Rectal smooth muscle tissue (tissue), 1 donor: ENCODE data around the gene AREL1.

Experiments
- H3K27ac ChIP-seq: one replicate; pipeline ENCODE4 v1.7.0; 2013; ENCODE audit warnings: low read depth, low read length, inconsistent platforms
- H3K27me3 ChIP-seq: one replicate; pipeline ENCODE4 v1.7.0; 2013; ENCODE audit warnings: low read length; ENCODE audit not compliant: control insufficient read depth, insufficient read depth
- H3K36me3 ChIP-seq: one replicate; pipeline ENCODE4 v1.7.0; 2013; ENCODE audit warnings: low read length; ENCODE audit not compliant: control insufficient read depth, insufficient read depth
- H3K4me1 ChIP-seq: one replicate; pipeline ENCODE4 v1.7.0; 2013; ENCODE audit warnings: low read length; ENCODE audit not compliant: control insufficient read depth, insufficient read depth
- H3K4me3 ChIP-seq: one replicate; pipeline ENCODE4 v1.7.0; 2013; ENCODE audit warnings: low read length
- H3K9ac ChIP-seq: one replicate; pipeline ENCODE4 v1.7.0; 2013; ENCODE audit warnings: low read length

Gene AREL1

GRCh38 chr14:74693191-74693590 lies 19.7 kb downstream of the AREL1 start:
- Histone ChIP-seq H3K27me3 (no peaks in the 10 kb centered on the region), H3K4me3 (no peak overlapping the region), H3K9ac (no peak overlapping the region), H3K27ac (no peak overlapping the region), H3K36me3 (no peaks in the 10 kb centered on the region), H3K4me1 (no peaks in the 10 kb centered on the region)

GRCh38 chr14:74691456-74691855 lies 21.4 kb downstream of the AREL1 start:
- peaks cover 4% of the 10 kb centered on the region for H3K36me3 ChIP-seq
- H3K27me3 ChIP-seq: no peaks in the 10 kb centered on the region
- no peaks in the 10 kb centered on the region for H3K4me1 ChIP-seq
- H3K9ac ChIP-seq: no peak overlapping the region
- H3K4me3 ChIP-seq: no peak overlapping the region
- H3K27ac ChIP-seq: no peak overlapping the region

DNA sequence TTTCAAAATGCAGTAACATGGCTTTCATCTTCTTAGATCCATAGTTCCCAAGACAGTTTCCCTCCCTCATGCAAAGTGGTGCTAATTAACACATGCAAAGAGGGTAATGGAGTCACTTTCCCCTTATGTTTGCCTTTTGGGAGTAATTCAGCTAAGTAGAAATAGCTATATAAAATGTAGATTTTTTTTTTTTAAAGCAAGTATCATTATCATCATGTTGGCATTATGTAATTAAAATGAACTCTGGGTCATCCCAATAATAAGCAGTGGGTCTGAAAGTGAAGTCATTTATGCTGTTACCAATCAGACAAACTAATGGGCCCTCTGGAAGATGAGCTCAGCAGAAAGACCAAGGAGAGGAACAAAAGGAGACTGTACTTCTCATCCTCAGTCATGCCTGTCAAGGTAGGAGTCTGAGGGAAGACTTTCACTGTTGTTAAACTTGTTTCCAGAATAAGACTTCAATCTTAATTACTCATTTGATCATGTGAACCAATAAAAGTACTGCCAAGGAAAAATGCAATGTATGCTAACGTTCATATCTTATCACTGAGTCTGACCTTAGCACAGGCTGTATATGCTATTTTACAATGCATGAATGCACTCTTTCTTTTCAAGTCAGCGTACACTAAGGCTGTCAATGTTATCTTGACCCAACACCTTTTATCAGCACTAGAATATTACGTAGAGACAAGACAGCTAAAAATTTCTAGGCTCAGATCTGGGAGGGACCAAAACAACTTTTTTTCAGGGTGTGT lies 26.8 kb downstream of the AREL1 start:
- no peaks in the 10 kb centered on the region for H3K4me1 ChIP-seq
- peaks cover 12% of the 10 kb centered on the region for H3K36me3 ChIP-seq
- no peaks in the 10 kb centered on the region for H3K27me3 ChIP-seq
- H3K27ac ChIP-seq: no peak overlapping the region
- H3K4me3 ChIP-seq: no peak overlapping the region
- H3K9ac ChIP-seq: no peak overlapping the region

DNA sequence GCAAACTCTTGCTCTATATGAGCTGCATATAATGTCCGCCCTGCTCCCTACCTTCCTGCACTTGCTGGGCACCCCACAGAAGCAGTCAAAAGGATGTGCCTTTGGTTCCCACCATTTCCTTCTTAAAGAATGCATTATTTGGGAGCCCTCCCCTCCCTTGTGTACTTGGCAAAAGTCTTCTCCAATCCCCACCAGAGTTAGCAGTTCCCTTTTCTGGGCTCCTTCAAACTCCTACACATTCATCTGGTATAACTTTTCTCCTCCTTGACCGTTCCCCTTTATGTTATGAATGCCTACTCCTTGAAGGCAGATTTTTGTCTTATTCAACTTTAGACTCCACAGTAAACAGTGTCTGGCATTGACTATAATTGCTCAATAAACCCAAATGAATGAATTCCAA lies 27.8 kb downstream of the AREL1 start:
- no peak overlapping the region for H3K9ac ChIP-seq
- H3K27ac ChIP-seq: no peak overlapping the region
- H3K4me3 ChIP-seq: no peak overlapping the region
- no peaks in the 10 kb centered on the region for H3K27me3 ChIP-seq
- no peaks in the 10 kb centered on the region for H3K4me1 ChIP-seq
- peaks cover 12% of the 10 kb centered on the region for H3K36me3 ChIP-seq

- Histone ChIP-seq H3K4me1 (no peaks in the 10 kb centered on the region), H3K27me3 (no peaks in the 10 kb centered on the region), H3K36me3 (peaks cover 12% of the 10 kb centered on the region), H3K27ac (no peak overlapping the region), H3K4me3 (no peak overlapping the region), H3K9ac (no peak overlapping the region)
These were observed 28.4 kb downstream of the AREL1 start for GRCh38 chr14:74684434-74684833.

- Histone ChIP-seq H3K4me3 (no peak overlapping the region), H3K9ac (no peak overlapping the region), H3K27me3 (no peaks in the 10 kb centered on the region), H3K27ac (no peak overlapping the region), H3K4me1 (no peaks in the 10 kb centered on the region), H3K36me3 (peaks cover 12% of the 10 kb centered on the region)
These were observed 29.5 kb downstream of the AREL1 start for GRCh38 chr14:74683406-74683805.

GRCh38 chr14:74682169-74682952 lies 30.5 kb downstream of the AREL1 start:
- Histone ChIP-seq H3K36me3 (peaks cover 12% of the 10 kb centered on the region), H3K4me3 (no peak overlapping the region), H3K4me1 (no peaks in the 10 kb centered on the region)

GRCh38 chr14:74675219-74675618 lies 37.7 kb downstream of the AREL1 start:
- H3K36me3 ChIP-seq: peaks cover 15% of the 10 kb centered on the region
- no peak overlapping the region for H3K27ac ChIP-seq
- no peak overlapping the region for H3K4me3 ChIP-seq
- no peaks in the 10 kb centered on the region for H3K4me1 ChIP-seq
- H3K27me3 ChIP-seq: no peaks in the 10 kb centered on the region
- H3K9ac ChIP-seq: no peak overlapping the region

More at GRCh38 chr14:74682169-74682952, 30.5 kb downstream of the AREL1 start:
- Histone ChIP-seq H3K9ac (no peak overlapping the region), H3K27me3 (no peaks in the 10 kb centered on the region), H3K27ac (no peak overlapping the region)

DNA sequence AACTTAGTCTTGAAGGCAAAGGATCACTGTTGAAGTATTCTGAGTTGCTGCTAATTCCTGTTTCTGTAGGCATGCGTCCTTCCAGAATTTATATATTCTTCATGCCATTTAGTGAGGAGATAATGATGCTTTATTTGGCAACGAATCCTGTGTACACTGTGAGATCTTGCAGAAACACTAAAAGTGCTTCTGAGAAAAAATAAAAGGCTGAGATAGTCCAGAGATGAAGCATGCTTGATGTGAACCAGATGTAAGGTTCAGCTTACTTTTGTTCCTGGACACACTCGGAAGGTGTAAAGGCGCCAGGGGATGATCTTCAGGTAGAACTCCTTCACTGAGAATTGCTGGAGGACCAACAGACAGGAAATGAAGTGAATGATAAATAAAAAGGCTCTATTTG lies 39.1 kb downstream of the AREL1 start:
- Histone ChIP-seq H3K9ac (no peak overlapping the region), H3K27me3 (no peaks in the 10 kb centered on the region), H3K36me3 (peaks cover 20% of the 10 kb centered on the region), H3K4me3 (no peak overlapping the region), H3K4me1 (no peaks in the 10 kb centered on the region), H3K27ac (no peak overlapping the region)

DNA sequence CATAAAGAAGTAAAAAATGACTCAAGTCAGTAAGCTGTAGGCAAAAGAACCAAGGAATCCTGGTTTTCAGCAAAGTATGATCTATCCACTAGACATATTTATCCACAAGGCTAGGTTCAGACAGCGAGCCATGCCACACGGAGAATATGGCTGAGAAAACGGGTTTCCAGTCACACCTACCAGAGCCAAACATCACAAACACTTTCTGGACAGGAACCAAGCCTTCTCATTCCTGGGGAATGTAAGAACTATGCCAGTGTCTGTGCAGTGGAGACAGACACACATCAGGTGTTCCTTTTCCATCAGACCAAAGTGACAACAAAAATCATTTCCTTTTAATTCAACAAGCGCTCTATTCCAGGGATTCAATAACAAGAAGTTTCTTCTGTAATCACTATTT lies 41.1 kb downstream of the AREL1 start:
- no peaks in the 10 kb centered on the region for H3K27me3 ChIP-seq
- no peaks in the 10 kb centered on the region for H3K4me1 ChIP-seq
- no peak overlapping the region for H3K27ac ChIP-seq
- H3K36me3 ChIP-seq: peaks cover 30% of the 10 kb centered on the region
- H3K4me3 ChIP-seq: no peak overlapping the region
- no peak overlapping the region for H3K9ac ChIP-seq

- Histone ChIP-seq H3K4me3 (no peak overlapping the region), H3K36me3 (peaks cover 28% of the 10 kb centered on the region), H3K9ac (no peak overlapping the region), H3K4me1 (no peaks in the 10 kb centered on the region), H3K27me3 (no peaks in the 10 kb centered on the region), H3K27ac (no peak overlapping the region)
These were observed 42.0 kb downstream of the AREL1 start for GRCh38 chr14:74670726-74671411.

DNA sequence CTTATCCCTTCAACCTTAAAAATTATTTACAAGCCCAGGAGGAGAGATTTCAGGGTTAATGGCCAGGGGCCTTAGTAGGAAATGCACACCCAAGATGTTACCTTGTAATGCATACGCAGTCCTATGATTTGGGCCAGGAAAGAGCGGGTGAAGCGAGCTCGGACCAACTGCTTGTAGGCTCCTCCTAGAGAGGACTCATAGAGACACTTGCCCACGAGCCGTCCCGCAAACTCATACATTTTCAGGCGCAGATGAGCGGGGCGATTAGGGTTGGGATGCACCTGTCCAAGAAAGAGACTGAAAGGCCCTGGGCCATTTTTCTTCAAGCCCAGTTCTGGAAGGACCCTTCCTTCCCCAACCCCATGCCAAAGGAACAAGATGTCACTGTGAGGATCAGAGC lies 43.0 kb downstream of the AREL1 start:
- Histone ChIP-seq H3K4me1 (no peaks in the 10 kb centered on the region), H3K9ac (no peak overlapping the region), H3K27ac (no peak overlapping the region), H3K36me3 (peaks cover 23% of the 10 kb centered on the region), H3K27me3 (no peaks in the 10 kb centered on the region), H3K4me3 (no peak overlapping the region)
